ENCODE results near the gene SYNM.

SYNM gene

GRCh38 chr15:99138491-99138982, 33.7 kb downstream of the SYNM start:
- no peak for DNase-seq (ENCODE audit: insufficient read length)
- no peak for FAIRE-seq
- TF ChIP-seq TAF1 (IDR thresholded peaks at IDR 0.05; ENCODE audit: borderline replicate concordance, low read depth, low read length) (no peak), POLR2A (IDR thresholded peaks at IDR 0.05; ENCODE audit: low read depth, low read length) (no peak), POLR2AphosphoS5 (IDR thresholded peaks at IDR 0.05; ENCODE audit: low read depth, low read length) (no peak)

- DNase-seq (ENCODE audit: insufficient read length) (no peak), FAIRE-seq (no peak)
- TF ChIP-seq POLR2AphosphoS5 (IDR thresholded peaks at IDR 0.05; ENCODE audit: low read depth, low read length) (no peak), POLR2A (IDR thresholded peaks at IDR 0.05; ENCODE audit: low read depth, low read length) (no peak), TAF1 (IDR thresholded peaks at IDR 0.05; ENCODE audit: borderline replicate concordance, low read depth, low read length) (no peak)
These were observed 34.4 kb downstream of the SYNM start for GRCh38 chr15:99139276-99139675.

- FAIRE-seq = no peak
- TF ChIP-seq TAF1 (IDR thresholded peaks at IDR 0.05; ENCODE audit: borderline replicate concordance, low read depth, low read length) = no peak
- TF ChIP-seq POLR2A (IDR thresholded peaks at IDR 0.05; ENCODE audit: low read depth, low read length) = no peak
- no peak for TF ChIP-seq POLR2AphosphoS5 (IDR thresholded peaks at IDR 0.05; ENCODE audit: low read depth, low read length)
- DNase-seq (ENCODE audit: insufficient read length) = no peak
These were observed 35.7 kb downstream of the SYNM start for GRCh38 chr15:99140590-99140989.

DNA sequence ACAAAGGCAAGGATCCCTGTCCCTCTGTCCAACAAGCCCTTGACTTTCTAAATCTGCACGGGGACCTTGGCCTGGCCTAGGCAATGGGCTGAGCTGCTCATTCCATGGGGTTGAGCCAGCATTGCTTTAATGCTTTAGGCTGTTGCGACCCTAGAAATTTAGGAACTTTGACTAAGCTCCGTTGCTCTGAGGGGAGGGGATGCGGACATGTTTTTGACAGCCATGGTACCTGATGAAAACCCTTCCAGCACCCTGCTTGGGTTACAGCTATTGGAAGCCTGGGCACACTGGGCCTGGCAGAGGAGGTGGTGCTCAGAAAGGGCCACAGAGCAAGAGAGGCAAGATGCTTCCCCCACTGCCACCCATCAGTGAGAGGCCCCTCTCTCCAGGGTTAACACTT, 37.1 kb downstream of the SYNM start:
- DNase-seq (ENCODE audit: insufficient read length) = no peak
- no peak for FAIRE-seq
- TF ChIP-seq POLR2AphosphoS5 (IDR thresholded peaks at IDR 0.05; ENCODE audit: low read depth, low read length) (no peak), TAF1 (IDR thresholded peaks at IDR 0.05; ENCODE audit: borderline replicate concordance, low read depth, low read length) (no peak), POLR2A (IDR thresholded peaks at IDR 0.05; ENCODE audit: low read depth, low read length) (no peak)

- DNase-seq (ENCODE audit: insufficient read length) = no peak
- FAIRE-seq = no peak
- no peak for TF ChIP-seq POLR2AphosphoS5 (IDR thresholded peaks at IDR 0.05; ENCODE audit: low read depth, low read length)
- TF ChIP-seq TAF1 (IDR thresholded peaks at IDR 0.05; ENCODE audit: borderline replicate concordance, low read depth, low read length) = no peak
- no peak for TF ChIP-seq POLR2A (IDR thresholded peaks at IDR 0.05; ENCODE audit: low read depth, low read length)
These were observed 37.7 kb downstream of the SYNM start for GRCh38 chr15:99142562-99142961.

DNA sequence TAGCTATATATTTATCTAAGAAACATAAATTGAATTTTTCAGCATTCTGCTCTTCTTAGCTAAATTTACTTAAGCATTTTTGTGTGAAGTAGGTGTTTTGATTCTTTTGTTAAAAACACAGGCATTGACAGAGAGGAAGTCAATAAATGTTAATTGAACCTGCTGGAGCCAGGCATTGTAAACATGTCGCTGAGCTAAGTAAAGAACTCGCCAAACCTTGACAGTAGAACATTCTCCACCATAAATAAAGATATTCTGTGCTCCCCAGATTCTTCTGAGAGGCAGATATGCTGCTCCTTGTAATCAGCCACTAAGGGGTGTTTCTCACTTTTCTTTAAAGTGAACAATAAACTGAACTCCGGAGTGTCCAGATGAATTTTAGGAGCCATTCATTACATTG, 38.4 kb downstream of the SYNM start:
- FAIRE-seq (no peak), DNase-seq (ENCODE audit: insufficient read length) (no peak)
- no peak for TF ChIP-seq POLR2AphosphoS5 (IDR thresholded peaks at IDR 0.05; ENCODE audit: low read depth, low read length)
- no peak for TF ChIP-seq POLR2A (IDR thresholded peaks at IDR 0.05; ENCODE audit: low read depth, low read length)
- no peak for TF ChIP-seq TAF1 (IDR thresholded peaks at IDR 0.05; ENCODE audit: borderline replicate concordance, low read depth, low read length)

DNA sequence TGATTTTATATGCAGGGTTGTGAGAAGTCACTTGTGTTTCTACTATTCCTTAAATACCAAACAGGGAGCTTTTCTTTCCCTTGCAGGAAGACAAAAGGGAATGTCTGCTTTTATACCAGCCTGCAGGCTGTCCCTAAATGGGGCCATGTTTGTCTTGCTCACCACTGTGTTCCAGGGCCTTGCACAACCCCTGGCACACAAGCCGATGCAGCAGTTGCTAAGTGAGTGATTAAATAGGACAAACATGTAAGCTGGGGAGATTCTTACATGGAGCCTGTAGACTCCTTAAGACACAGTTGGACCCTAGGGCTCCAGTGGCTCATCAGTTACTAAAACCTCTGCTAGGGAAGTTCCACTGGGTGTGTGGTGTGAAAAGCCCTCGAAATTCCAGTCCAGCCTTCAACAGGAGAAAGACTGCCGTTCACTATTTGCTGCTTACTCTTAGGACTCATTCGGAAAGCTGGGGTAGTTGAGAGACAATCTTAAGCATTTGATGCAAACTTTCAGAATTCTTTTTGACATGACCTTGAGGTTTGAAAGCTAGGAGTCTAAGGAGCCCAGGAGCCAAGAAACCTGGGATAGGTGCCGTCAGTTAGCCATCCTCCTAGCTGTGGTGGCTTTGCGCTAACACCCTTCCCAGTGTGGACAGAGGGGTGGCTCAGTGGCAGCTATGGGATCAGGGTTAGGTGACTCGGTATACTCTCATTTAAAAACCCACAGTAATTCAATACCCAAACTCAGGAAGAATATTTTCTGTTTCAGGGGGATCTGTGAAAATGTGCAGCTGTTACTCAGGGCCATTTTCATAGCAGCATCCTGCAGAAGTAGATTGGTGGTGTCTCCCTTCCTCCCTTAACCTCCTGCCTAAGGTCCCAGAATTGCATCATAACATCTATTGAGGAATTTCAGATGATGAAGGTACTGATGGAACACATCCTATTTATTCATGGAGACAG, 39.1 kb downstream of the SYNM start:
- TF ChIP-seq POLR2AphosphoS5 (IDR thresholded peaks at IDR 0.05; ENCODE audit: low read depth, low read length) = no peak
- no peak for TF ChIP-seq TAF1 (IDR thresholded peaks at IDR 0.05; ENCODE audit: borderline replicate concordance, low read depth, low read length)
- no peak for TF ChIP-seq POLR2A (IDR thresholded peaks at IDR 0.05; ENCODE audit: low read depth, low read length)
- DNase-seq (ENCODE audit: insufficient read length) = no peak
- no peak for FAIRE-seq

- TF ChIP-seq POLR2A (IDR thresholded peaks at IDR 0.05; ENCODE audit: low read depth, low read length) (no peak), POLR2AphosphoS5 (IDR thresholded peaks at IDR 0.05; ENCODE audit: low read depth, low read length) (no peak), TAF1 (IDR thresholded peaks at IDR 0.05; ENCODE audit: borderline replicate concordance, low read depth, low read length) (no peak)
- FAIRE-seq = no peak
- DNase-seq (ENCODE audit: insufficient read length) = no peak
These were observed 40.1 kb downstream of the SYNM start for GRCh38 chr15:99145005-99145404.

DNA sequence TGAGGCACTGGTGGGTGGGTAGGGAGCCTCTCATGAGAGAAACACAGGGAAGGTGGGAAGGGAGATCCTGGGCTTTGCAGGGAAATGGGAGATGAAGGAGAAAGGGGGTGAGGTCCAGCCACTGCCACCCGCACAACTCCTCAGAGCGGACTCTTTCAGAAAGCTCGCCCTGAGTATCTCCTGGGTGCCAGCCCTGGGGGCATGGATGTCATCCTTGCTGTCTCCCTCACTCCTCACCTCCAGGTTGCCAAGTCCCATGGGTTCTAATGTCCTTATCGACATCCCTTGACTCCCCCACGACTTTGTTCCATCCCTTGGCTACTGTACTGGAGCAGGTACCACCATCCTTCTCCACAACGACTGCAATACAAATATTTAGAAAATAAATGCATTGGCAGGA, 40.9 kb downstream of the SYNM start:
- DNase-seq (ENCODE audit: insufficient read length) (no peak), FAIRE-seq (no peak)
- TF ChIP-seq TAF1 (IDR thresholded peaks at IDR 0.05; ENCODE audit: borderline replicate concordance, low read depth, low read length) (no peak), POLR2A (IDR thresholded peaks at IDR 0.05; ENCODE audit: low read depth, low read length) (no peak), POLR2AphosphoS5 (IDR thresholded peaks at IDR 0.05; ENCODE audit: low read depth, low read length) (no peak)

DNA sequence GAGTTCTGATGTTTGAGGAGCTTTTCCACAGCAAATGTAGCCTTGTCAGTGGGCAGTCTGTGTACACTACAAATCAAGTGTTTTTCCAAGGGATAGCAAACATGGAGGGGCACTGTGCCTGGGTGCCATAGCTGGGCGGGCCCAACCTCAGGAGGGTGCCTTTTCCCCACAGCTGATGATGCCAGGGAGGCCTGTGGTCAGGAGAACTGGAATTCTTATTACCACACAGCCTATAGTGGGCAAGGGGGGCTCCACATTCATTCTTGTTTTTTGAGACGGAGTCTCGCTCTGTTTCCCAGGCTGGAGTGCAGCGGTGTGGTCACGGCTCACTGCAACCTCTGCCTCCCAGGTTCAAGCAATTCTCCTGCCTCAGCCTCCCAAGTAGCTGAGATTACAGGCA, 41.8 kb downstream of the SYNM start:
- no peak for FAIRE-seq
- DNase-seq (ENCODE audit: insufficient read length) = no peak
- TF ChIP-seq TAF1 (IDR thresholded peaks at IDR 0.05; ENCODE audit: borderline replicate concordance, low read depth, low read length) (no peak), POLR2A (IDR thresholded peaks at IDR 0.05; ENCODE audit: low read depth, low read length) (no peak), POLR2AphosphoS5 (IDR thresholded peaks at IDR 0.05; ENCODE audit: low read depth, low read length) (no peak)

- DNase-seq (ENCODE audit: insufficient read length) (no peak), FAIRE-seq (no peak)
- TF ChIP-seq POLR2A (IDR thresholded peaks at IDR 0.05; ENCODE audit: low read depth, low read length) (no peak), TAF1 (IDR thresholded peaks at IDR 0.05; ENCODE audit: borderline replicate concordance, low read depth, low read length) (no peak), POLR2AphosphoS5 (IDR thresholded peaks at IDR 0.05; ENCODE audit: low read depth, low read length) (no peak)
These were observed 44.0 kb downstream of the SYNM start for GRCh38 chr15:99148851-99149276.

DNA sequence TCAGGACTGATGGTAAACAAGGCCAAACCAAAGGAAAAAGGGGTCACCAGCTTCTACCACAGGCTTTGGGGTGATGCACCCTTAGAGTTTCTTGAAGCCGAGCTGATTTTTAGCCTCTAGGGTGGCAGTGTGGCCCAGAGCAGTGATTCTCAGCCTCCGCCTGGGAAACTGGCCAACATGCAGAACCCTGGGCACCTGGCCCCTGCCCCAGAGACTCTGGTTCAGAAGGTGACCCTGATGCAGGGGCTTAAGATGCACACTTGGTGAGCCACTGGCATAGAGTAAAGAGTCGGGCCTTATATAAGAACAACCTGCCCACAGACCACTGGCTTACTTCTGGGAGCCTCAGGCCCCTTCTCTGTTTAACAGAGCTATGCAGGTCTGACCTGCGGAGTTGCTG, 44.5 kb downstream of the SYNM start:
- TF ChIP-seq POLR2AphosphoS5 (IDR thresholded peaks at IDR 0.05; ENCODE audit: low read depth, low read length) = no peak
- TF ChIP-seq TAF1 (IDR thresholded peaks at IDR 0.05; ENCODE audit: borderline replicate concordance, low read depth, low read length) = no peak
- no peak for TF ChIP-seq POLR2A (IDR thresholded peaks at IDR 0.05; ENCODE audit: low read depth, low read length)
- FAIRE-seq (no peak), DNase-seq (ENCODE audit: insufficient read length) (no peak)
